ENCODE measurements around the gene PTDSS2. TPM values are rescaled to one million over a fixed set of nuclear protein-coding genes. Genes with fewer than 3 reads are reported as not detected.

PTDSS2 gene
- total and polyA plus RNA-seq, 2 of the 13 experiments (the other 11 are each of a cell fraction or from before 2014, with no cell fraction given), result 21.7 to 26.4 TPM

DNA sequence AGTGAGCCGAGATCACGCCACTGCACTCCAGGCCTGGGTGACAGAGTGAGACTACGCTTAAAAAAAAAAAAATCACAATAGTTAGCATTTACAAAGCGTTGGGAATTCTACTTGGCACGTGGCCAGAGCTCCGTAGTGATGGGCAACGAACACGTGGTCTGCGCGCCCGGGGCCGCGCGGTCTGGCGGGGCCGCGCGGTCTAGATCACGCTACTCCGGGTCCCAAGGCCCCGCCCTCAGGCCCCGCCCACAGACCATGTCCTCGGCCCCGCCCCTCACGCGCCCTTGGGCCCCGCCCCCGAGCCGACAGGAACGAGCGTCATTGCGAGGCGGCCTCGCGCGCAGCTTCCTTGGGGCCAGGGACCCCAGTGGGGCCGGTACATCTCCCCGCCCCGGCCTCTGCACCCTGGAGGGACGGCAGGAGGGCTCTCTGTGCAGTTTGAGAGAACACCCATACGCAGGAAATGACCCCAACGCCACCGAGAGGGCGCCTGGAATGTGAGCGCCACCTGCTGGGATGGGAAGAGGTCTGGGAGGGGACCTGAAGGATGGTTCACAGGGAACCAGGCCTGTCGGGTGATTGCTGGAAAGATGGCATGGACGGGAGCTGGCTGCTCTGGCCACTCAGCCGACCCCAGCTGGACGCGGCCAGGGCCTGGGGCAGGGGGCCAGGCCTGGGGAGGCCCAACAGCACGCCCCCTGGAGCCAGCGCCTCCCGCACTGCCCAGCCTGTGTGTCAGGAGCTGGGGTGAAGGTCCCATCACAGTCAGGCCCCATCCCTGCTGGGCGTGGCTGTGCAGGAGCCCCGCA is 2.0 kb upstream of the PTDSS2 start (continued):
- TF ChIP-seq AHR (CRISPR knock-in tag; IDR thresholded peaks at IDR 0.05), result 0 out of 2 replicates have a peak, but pooled peaks have one; percentile 47
- TF ChIP-seq ZNF709 (CRISPR knock-in tag; IDR thresholded peaks at IDR 0.05), result peak; percentile 78; the same call in 1 of the 2 replicates
- peak; percentile 82; the same call in 1 of the 2 replicates for TF ChIP-seq MTF2 (CRISPR knock-in tag; IDR thresholded peaks at IDR 0.05; ENCODE audit: borderline replicate concordance)
- TF ChIP-seq, protein P1, sequence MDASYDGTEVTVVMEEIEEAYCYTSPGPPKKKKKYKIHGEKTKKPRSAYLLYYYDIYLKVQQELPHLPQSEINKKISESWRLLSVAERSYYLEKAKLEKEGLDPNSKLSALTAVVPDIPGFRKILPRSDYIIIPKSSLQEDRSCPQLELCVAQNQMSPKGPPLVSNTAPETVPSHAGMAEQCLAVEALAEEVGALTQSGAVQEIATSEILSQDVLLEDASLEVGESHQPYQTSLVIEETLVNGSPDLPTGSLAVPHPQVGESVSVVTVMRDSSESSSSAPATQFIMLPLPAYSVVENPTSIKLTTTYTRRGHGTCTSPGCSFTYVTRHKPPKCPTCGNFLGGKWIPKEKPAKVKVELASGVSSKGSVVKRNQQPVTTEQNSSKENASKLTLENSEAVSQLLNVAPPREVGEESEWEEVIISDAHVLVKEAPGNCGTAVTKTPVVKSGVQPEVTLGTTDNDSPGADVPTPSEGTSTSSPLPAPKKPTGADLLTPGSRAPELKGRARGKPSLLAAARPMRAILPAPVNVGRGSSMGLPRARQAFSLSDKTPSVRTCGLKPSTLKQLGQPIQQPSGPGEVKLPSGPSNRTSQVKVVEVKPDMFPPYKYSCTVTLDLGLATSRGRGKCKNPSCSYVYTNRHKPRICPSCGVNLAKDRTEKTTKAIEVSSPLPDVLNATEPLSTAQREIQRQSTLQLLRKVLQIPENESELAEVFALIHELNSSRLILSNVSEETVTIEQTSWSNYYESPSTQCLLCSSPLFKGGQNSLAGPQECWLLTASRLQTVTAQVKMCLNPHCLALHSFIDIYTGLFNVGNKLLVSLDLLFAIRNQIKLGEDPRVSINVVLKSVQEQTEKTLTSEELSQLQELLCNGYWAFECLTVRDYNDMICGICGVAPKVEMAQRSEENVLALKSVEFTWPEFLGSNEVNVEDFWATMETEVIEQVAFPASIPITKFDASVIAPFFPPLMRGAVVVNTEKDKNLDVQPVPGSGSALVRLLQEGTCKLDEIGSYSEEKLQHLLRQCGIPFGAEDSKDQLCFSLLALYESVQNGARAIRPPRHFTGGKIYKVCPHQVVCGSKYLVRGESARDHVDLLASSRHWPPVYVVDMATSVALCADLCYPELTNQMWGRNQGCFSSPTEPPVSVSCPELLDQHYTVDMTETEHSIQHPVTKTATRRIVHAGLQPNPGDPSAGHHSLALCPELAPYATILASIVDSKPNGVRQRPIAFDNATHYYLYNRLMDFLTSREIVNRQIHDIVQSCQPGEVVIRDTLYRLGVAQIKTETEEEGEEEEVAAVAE (CRISPR knock-in tag; IDR thresholded peaks at IDR 0.05; ENCODE audit: borderline replicate concordance), result no peak
- no peak for TF ChIP-seq GTF2F1 (IDR thresholded peaks at IDR 0.05; ENCODE audit: low read length)
- TF ChIP-seq, protein P2, sequence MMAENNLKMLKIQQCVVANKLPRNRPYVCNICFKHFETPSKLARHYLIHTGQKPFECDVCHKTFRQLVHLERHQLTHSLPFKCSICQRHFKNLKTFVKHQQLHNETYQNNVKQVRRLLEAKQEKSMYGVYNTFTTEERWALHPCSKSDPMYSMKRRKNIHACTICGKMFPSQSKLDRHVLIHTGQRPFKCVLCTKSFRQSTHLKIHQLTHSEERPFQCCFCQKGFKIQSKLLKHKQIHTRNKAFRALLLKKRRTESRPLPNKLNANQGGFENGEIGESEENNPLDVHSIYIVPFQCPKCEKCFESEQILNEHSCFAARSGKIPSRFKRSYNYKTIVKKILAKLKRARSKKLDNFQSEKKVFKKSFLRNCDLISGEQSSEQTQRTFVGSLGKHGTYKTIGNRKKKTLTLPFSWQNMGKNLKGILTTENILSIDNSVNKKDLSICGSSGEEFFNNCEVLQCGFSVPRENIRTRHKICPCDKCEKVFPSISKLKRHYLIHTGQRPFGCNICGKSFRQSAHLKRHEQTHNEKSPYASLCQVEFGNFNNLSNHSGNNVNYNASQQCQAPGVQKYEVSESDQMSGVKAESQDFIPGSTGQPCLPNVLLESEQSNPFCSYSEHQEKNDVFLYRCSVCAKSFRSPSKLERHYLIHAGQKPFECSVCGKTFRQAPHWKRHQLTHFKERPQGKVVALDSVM (CRISPR knock-in tag; IDR thresholded peaks at IDR 0.05), result peak; percentile 50; the same call in 1 of the 2 replicates
- no peak for TF ChIP-seq ZNF484 (CRISPR knock-in tag; IDR thresholded peaks at IDR 0.05; ENCODE audit: borderline replicate concordance, low read depth)
- no peak for TF ChIP-seq SP140L (CRISPR knock-in tag; IDR thresholded peaks at IDR 0.05; ENCODE audit: borderline replicate concordance)
- no peak for TF ChIP-seq PRPF4 (IDR thresholded peaks at IDR 0.05; ENCODE audit: low read depth, low read length, poor library complexity, severe bottlenecking)
- peak; percentile 65 for TF ChIP-seq MED1 (CRISPR knock-in tag; IDR thresholded peaks at IDR 0.05)
- TF ChIP-seq PCBP2 (optimal IDR thresholded peaks at IDR 0.05; ENCODE audit: low read depth, low read length, poor library complexity, severe bottlenecking), result no peak
- no peak for TF ChIP-seq MLLT10 (CRISPR knock-in tag; IDR thresholded peaks at IDR 0.05)
- TF ChIP-seq ZNF883 (CRISPR knock-in tag; IDR thresholded peaks at IDR 0.05; ENCODE audit: not compliant biosample characterization), result peak; percentile 85
- TF ChIP-seq ZNF619 (CRISPR knock-in tag; IDR thresholded peaks at IDR 0.05), result no peak
- no peak for TF ChIP-seq ZNF577 (CRISPR knock-in tag; IDR thresholded peaks at IDR 0.05; ENCODE audit: borderline replicate concordance, low read depth)
- TF ChIP-seq, protein P3, sequence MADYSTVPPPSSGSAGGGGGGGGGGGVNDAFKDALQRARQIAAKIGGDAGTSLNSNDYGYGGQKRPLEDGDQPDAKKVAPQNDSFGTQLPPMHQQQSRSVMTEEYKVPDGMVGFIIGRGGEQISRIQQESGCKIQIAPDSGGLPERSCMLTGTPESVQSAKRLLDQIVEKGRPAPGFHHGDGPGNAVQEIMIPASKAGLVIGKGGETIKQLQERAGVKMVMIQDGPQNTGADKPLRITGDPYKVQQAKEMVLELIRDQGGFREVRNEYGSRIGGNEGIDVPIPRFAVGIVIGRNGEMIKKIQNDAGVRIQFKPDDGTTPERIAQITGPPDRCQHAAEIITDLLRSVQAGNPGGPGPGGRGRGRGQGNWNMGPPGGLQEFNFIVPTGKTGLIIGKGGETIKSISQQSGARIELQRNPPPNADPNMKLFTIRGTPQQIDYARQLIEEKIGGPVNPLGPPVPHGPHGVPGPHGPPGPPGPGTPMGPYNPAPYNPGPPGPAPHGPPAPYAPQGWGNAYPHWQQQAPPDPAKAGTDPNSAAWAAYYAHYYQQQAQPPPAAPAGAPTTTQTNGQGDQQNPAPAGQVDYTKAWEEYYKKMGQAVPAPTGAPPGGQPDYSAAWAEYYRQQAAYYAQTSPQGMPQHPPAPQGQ (CRISPR knock-in tag; IDR thresholded peaks at IDR 0.05; ENCODE audit: borderline replicate concordance), result no peak
- no peak for TF ChIP-seq SMARCE1 (IDR thresholded peaks at IDR 0.05; ENCODE audit: borderline replicate concordance)
- TF ChIP-seq ZZZ3 (CRISPR knock-in tag; IDR thresholded peaks at IDR 0.05; ENCODE audit: borderline replicate concordance), result peak; percentile 71; the same call in 1 of the 2 replicates
- TF ChIP-seq SYNCRIP (IDR thresholded peaks at IDR 0.05; ENCODE audit: insufficient read depth, low read depth, low read length), result no peak
- TF ChIP-seq FOSL2 (CRISPR knock-in tag; IDR thresholded peaks at IDR 0.05), result peak; percentile 51
